H1 (cell line): ENCODE measurements around the gene ARHGEF12. TPM values are rescaled to one million over a fixed set of nuclear protein-coding genes. Genes with fewer than 3 reads are reported as not detected.

ENCODE experiments used
- ATF2 ChIP-seq: IDR thresholded peaks from 2 replicates; pipeline ENCODE4 v1.6.1; 2012; ENCODE audit warnings: low read length, inconsistent platforms
- CTBP2 ChIP-seq: IDR thresholded peaks from 2 replicates; pipeline ENCODE4 v1.7.0; 2011; ENCODE audit warnings: borderline replicate concordance, mild to moderate bottlenecking, moderate library complexity, mixed read lengths, low read length; ENCODE audit not compliant: insufficient read depth, insufficient read length
- KDM1A ChIP-seq: fragments of 200-600, 300-600 bp; sonication (generic); IDR thresholded peaks from 2 replicates; pipeline ENCODE4 v1.7.1; 2016; ENCODE audit warnings: mild to moderate bottlenecking, low read length, borderline replicate concordance
- PHF8 ChIP-seq: fragments of 200-600 bp; sonication (generic); conservative IDR thresholded peaks from 2 replicates; pipeline ENCODE4 v1.7.1; 2012; ENCODE audit warnings: low read depth, mild to moderate bottlenecking, inconsistent platforms, low read length, moderate library complexity
- SUZ12 ChIP-seq: fragments of 200-600 bp; sonication (generic); IDR thresholded peaks from 2 replicates; pipeline ENCODE4 v1.6.1; 2012; ENCODE audit warnings: mild to moderate bottlenecking, inconsistent platforms, low read length, moderate library complexity, mixed read lengths
- polyA plus RNA-seq, 7 experiments: library from polyadenylated mRNA; depleted of rRNA in 3 of 7; stranded (reverse) in 5 of 7; unstranded in 2 of 7; fragments of >200 nt in 5 of 7; fragments of 200-250 nt in 2 of 7; gene quantifications; 1 replicate in 5 of 7; 2 replicates in 1 of 7; 4 replicates in 1 of 7; pipeline versions ENCODE4 v1.2.1 to v1.2.3, GENCODE V29; 2011 to 2013; ENCODE audit warnings: missing spikeins in 2 of 7, mixed read lengths in 2 of 7
- total RNA-seq: library from RNA; stranded (reverse); fragmentation: NEBNext Ultra II Directional; extraction: Animal tissue kit (Norgen Biotek cat#: 25700); gene quantifications from 2 replicates; pipeline ENCODE4 v1.2.1, GENCODE V29; 2021

ARHGEF12 gene
- total and polyA plus RNA-seq, 2 of the 8 experiments (the other 6 are each of a cell fraction or from before 2014, with no cell fraction given) = 5.1 to 33.7 TPM

GRCh38 chr11:120326845-120327281 lies 9.3 kb upstream of the ARHGEF12 start (continued):
- no peak for TF ChIP-seq ATF2
- TF ChIP-seq CTBP2 = no peak
- TF ChIP-seq SUZ12 = no peak
- TF ChIP-seq KDM1A = no peak
- TF ChIP-seq PHF8 = no peak
